B cell (primary cell): ENCODE measurements around the gene GMIP. TPM values are rescaled to one million over a fixed set of nuclear protein-coding genes. Genes with fewer than 3 reads are reported as not detected.
"Not testable (repeated sequence)": the region's sequence is repeated elsewhere in the genome, so short reads cannot be mapped to it uniquely, and the experiment has no call there.

Experiments
- ATAC-seq: fragments of 200-7000 bp; cut with Tn5 transposase; one replicate; pipeline ENCODE4 v1.10.0; 2021; ENCODE audit warnings: low read depth, mild to moderate bottlenecking, moderate number of reproducible peaks, moderate library complexity
- CTCF ChIA-PET: fragments of 350-600 bp; sonication (Branson Sonifier 250); formaldehyde crosslinking; loops from one replicate; lab custom pipeline; 2021; ENCODE audit warnings: antibody characterized with exemption, inconsistent platforms; lab: Charles Lee
- POLR2A ChIA-PET: fragments of 350-600 bp; sonication (Branson Sonifier 250); formaldehyde crosslinking; loops from one replicate; lab custom pipeline; 2021; ENCODE audit warnings: antibody characterized with exemption; lab: Charles Lee
- DNase-seq: peaks from one replicate; pipeline ENCODE4 v3.0.0; 2013
- H2AFZ ChIP-seq: 2 replicates; pipeline ENCODE4 v1.6.1; 2012; ENCODE audit warnings: mild to moderate bottlenecking, low read depth, low read length; ENCODE audit not compliant: insufficient read depth, poor library complexity, severe bottlenecking
- H3K27ac ChIP-seq, 2 donors: 1 replicate in 1 of 2; 2 replicates in 1 of 2; pipeline ENCODE4 v1.5.1; 2012 to 2013; ENCODE audit warnings: low read length in 2 of 2, mild to moderate bottlenecking in 2 of 2, moderate library complexity in 1 of 2
- H3K27me3 ChIP-seq, 4 experiments: fragments of 200-600 bp in 1 of 4; sonication (generic) in 1 of 4; replicated peaks in 1 of 4; 1 replicate in 2 of 4; 2 replicates in 2 of 4; pipeline versions ENCODE4 v1.6.1 to v1.7.0; 2013 to 2016; ENCODE audit warnings: low read length in 3 of 4, mild to moderate bottlenecking in 2 of 4, mixed read lengths in 1 of 4, moderate library complexity in 1 of 4; ENCODE audit not compliant: insufficient read depth in 4 of 4, control insufficient read depth in 3 of 4; ENCODE audit errors: control extremely low read depth in 1 of 4
- H3K36me3 ChIP-seq, 2 experiments: replicated peaks in 1 of 2; 1 replicate in 1 of 2; 2 replicates in 1 of 2; pipeline versions ENCODE4 v1.6.1 to v1.7.1; 2013; ENCODE audit warnings: low read length in 1 of 2; ENCODE audit not compliant: insufficient read depth in 2 of 2, control insufficient read depth in 1 of 2; ENCODE audit errors: control extremely low read depth in 1 of 2, extremely low read depth in 1 of 2
- H3K4me1 ChIP-seq, 2 donors: fragments of 200-600 bp in 1 of 2; sonication (generic) in 1 of 2; 1 replicate in 1 of 2; 2 replicates in 1 of 2; pipeline versions ENCODE4 v1.5.1 to v1.6.1; 2013 to 2017; ENCODE audit warnings: low read length in 2 of 2; ENCODE audit not compliant: control insufficient read depth in 2 of 2, insufficient read depth in 2 of 2
- H3K4me2 ChIP-seq: replicated peaks from 2 replicates; pipeline ENCODE3; 2012; ENCODE audit warnings: mild to moderate bottlenecking, low read depth, low read length; ENCODE audit not compliant: poor library complexity, severe bottlenecking
- H3K4me3 ChIP-seq, 5 experiments: fragments of 200-600 bp in 1 of 5; sonication (generic) in 1 of 5; 1 replicate in 3 of 5; 2 replicates in 2 of 5; pipeline versions ENCODE4 v1.5.1 to v1.7.0; 2011 to 2016; ENCODE audit warnings: low read length in 4 of 5, mild to moderate bottlenecking in 4 of 5, low read depth in 2 of 5, control low read depth in 1 of 5, moderate library complexity in 1 of 5; ENCODE audit not compliant: insufficient read depth in 1 of 5; ENCODE audit errors: control extremely low read depth in 1 of 5, extremely low read depth in 1 of 5
- H3K79me2 ChIP-seq: fragments of 200-600 bp; sonication (generic); one replicate; pipeline ENCODE4 v1.6.0; 2016; ENCODE audit warnings: low read length; ENCODE audit not compliant: control insufficient read depth, insufficient read depth
- H3K9ac ChIP-seq: fragments of 200-600 bp; sonication (generic); 2 replicates; pipeline ENCODE4 v1.6.1; 2017; ENCODE audit warnings: mild to moderate bottlenecking, low read length, moderate library complexity
- H3K9me3 ChIP-seq, 3 donors: one replicate each; pipeline versions ENCODE4 v1.6.1 to v1.7.1; 2013; ENCODE audit warnings: low read length in 2 of 3; ENCODE audit not compliant: control insufficient read depth in 2 of 3, insufficient read depth in 1 of 3; ENCODE audit errors: control extremely low read depth in 1 of 3
- H4K20me1 ChIP-seq: 2 replicates; pipeline ENCODE4 v1.6.0; 2012; ENCODE audit warnings: mild to moderate bottlenecking, low read length; ENCODE audit not compliant: insufficient read depth, control insufficient read depth, poor library complexity, severe bottlenecking
- H3K27ac Mint-ChIP-seq: one replicate; pipeline ENCODE4 v1.8.0; 2021; ENCODE audit warnings: mixed read lengths
- H3K27me3 Mint-ChIP-seq: one replicate; pipeline ENCODE4 v1.8.0; 2021; ENCODE audit warnings: mixed read lengths
- H3K4me1 Mint-ChIP-seq: one replicate; pipeline ENCODE4 v1.8.0; 2021; ENCODE audit warnings: mixed read lengths
- H3K4me3 Mint-ChIP-seq: one replicate; pipeline ENCODE4 v1.8.0; 2021; ENCODE audit warnings: mixed read lengths
- H3K9me3 Mint-ChIP-seq: one replicate; pipeline ENCODE4 v1.8.0; 2022; ENCODE audit warnings: mixed read lengths; ENCODE audit not compliant: insufficient read depth
- CTCF ChIP-seq: fragments of 200-600 bp; IDR thresholded peaks from one replicate; pipeline ENCODE4 v1.8.0; 2022; ENCODE audit warnings: antibody characterized with exemption, mild to moderate bottlenecking
- EZH2 ChIP-seq: IDR thresholded peaks from 2 replicates; pipeline ENCODE4 v1.6.1; 2012; ENCODE audit warnings: borderline replicate concordance, low read depth, mild to moderate bottlenecking, moderate library complexity, low read length; ENCODE audit not compliant: insufficient read depth, poor library complexity, severe bottlenecking
- WGBS: methylation state at CpG from one replicate; pipeline ENCODE4 v1.1.5; 2013; ENCODE audit warnings: missing lambda C conversion rate; ENCODE audit not compliant: insufficient coverage; 5-methylcytosine and 5-hydroxymethylcytosine counted together
- intact Hi-C: fragments of 100-400 bp; cut with micrococcal nuclease; formaldehyde crosslinking; loops from one replicate; pipeline ENCODE4 v1.10.0; 2022
- polyA minus RNA-seq: library from RNA; depleted of rRNA, polyadenylated mRNA; stranded (reverse); fragments of >200 nt; gene quantifications from 2 replicates; pipeline ENCODE4 v1.2.3, GENCODE V29; 2012
- polyA plus RNA-seq: library from polyadenylated mRNA; depleted of rRNA; stranded (reverse); fragments of >200 nt; gene quantifications from 2 replicates; pipeline ENCODE4 v1.2.3, GENCODE V29; 2012
- total RNA-seq, 2 donors: library from RNA; stranded (reverse); fragments of 120-200 nt in 1 of 2; gene quantifications; 1 replicate in 1 of 2; 2 replicates in 1 of 2; pipeline versions ENCODE4 v1.2.3 to v1.2.4, GENCODE V29; 2013 to 2022

Gene GMIP
- total RNA-seq (112 and 114 TPM in 2 replicates), polyA plus RNA-seq (57.0 and 64.7 TPM in 2 replicates), polyA minus RNA-seq (53.6 and 82.0 TPM in 2 replicates)
- 53.2 TPM for total RNA-seq (2013)

- H3K27ac Mint-ChIP-seq, result peak within 1 kb of the TSS; percentile 98
- ChIA-PET CTCF (interaction anchor here (0.6 to 2.6 kb wide), 18 partner anchors 11 to 317 kb away, joined by 3 to 49 read pairs (median 4); partner anchors contain the start of genes ATP13A1 and YJEFN3), POLR2A (interaction anchor here (0.6 to 3.7 kb wide), 6 partner anchors 16 to 186 kb away, joined by 3 to 22 read pairs (median 8); partner anchors contain the start of gene ATP13A1)
- peaks cover 18% of the 10 kb centered on the region for H3K4me1 Mint-ChIP-seq
- H3K27ac ChIP-seq, result peak within 1 kb of the TSS; percentile 95 to 98
- under 1% methylated on average over 45 of the region's 50 CpGs for WGBS
- H3K79me2 ChIP-seq, result peaks cover 45% of the 10 kb centered on the region
- H3K4me1 ChIP-seq, result peaks cover 17 to 21% of the 10 kb centered on the region in 2 donors
- ATAC-seq (peak; percentile 90), DNase-seq (peak; percentile 93)
- no peak for TF ChIP-seq EZH2
- TF ChIP-seq CTCF, result peak; percentile 81
- peaks cover 12% of the 10 kb centered on the region for H4K20me1 ChIP-seq
- no peaks in the 10 kb centered on the region for H3K9me3 Mint-ChIP-seq
- H3K27me3 ChIP-seq, result no peaks in the 10 kb centered on the region
- H3K4me3 ChIP-seq, result peak within 1 kb of the TSS; percentile 92 to 100 (median 95)
- H3K36me3 ChIP-seq, result peaks cover 0 to 68% of the 10 kb centered on the region in 2 experiments
- peak within 1 kb of the TSS; percentile 96 for H3K9ac ChIP-seq
- H3K27me3 Mint-ChIP-seq, result no peaks in the 10 kb centered on the region
- no peaks in the 10 kb centered on the region for H3K9me3 ChIP-seq
- peak within 1 kb of the TSS; percentile 76 for H2AFZ ChIP-seq
- peak within 1 kb of the TSS; percentile 99 for H3K4me3 Mint-ChIP-seq
- H3K4me2 ChIP-seq, result peak within 1 kb of the TSS; percentile 98
- intact Hi-C loops, result loop anchor here (1.0 kb wide), 5 partner anchors 15 to 111 kb away; partner anchors contain the start of genes ATP13A1, LPAR2 and PBX4
These were observed at the start of gene GMIP for GRCh38 chr19:19643158-19644053. TSS of gene GMIP (minus strand) at chr19:19643657. CDS start at chr19:19643529, 128 bp downstream.

GRCh38 chr19:19691683-19692082 is 48.2 kb upstream of the GMIP start:
- no peak overlapping the region for H2AFZ ChIP-seq
- no peak for TF ChIP-seq CTCF
- TF ChIP-seq EZH2, result no peak
- peaks cover 0 to 15% (median 0%) of the 10 kb centered on the region in 3 donors for H3K9me3 ChIP-seq
- no peaks in the 10 kb centered on the region for H3K27me3 ChIP-seq
- WGBS, result 96% methylated on average over 6 of the region's 10 CpGs
- intact Hi-C loops, result no loop called here
- no peak overlapping the region for H3K4me2 ChIP-seq
- POLR2A ChIA-PET, result no interaction called here
- no peak overlapping the region for H3K9ac ChIP-seq
- Mint-ChIP-seq H3K9me3 (peaks cover 2% of the 10 kb centered on the region), H3K4me3 (no peak overlapping the region), H3K27me3 (no peaks in the 10 kb centered on the region), H3K27ac (no peak overlapping the region), H3K4me1 (no peaks in the 10 kb centered on the region)
- no peak overlapping the region for H3K27ac ChIP-seq
- H3K4me3 ChIP-seq, result no peak overlapping the region
- H3K4me1 ChIP-seq, result no peaks in the 10 kb centered on the region
- H3K36me3 ChIP-seq, result no peaks in the 10 kb centered on the region
- no peaks in the 10 kb centered on the region for H3K79me2 ChIP-seq
- ATAC-seq (no peak), DNase-seq (no peak)
- CTCF ChIA-PET, result no interaction called here
- no peaks in the 10 kb centered on the region for H4K20me1 ChIP-seq

GRCh38 chr19:19689023-19689422 is 45.6 kb upstream of the GMIP start:
- H4K20me1 ChIP-seq, H2AFZ ChIP-seq, H3K36me3 ChIP-seq, H3K4me2 ChIP-seq, H3K4me1 ChIP-seq, H3K27ac ChIP-seq, H3K9ac ChIP-seq, H3K4me1 Mint-ChIP-seq, ATAC-seq, H3K27ac Mint-ChIP-seq, H3K79me2 ChIP-seq, H3K9me3 Mint-ChIP-seq, H3K27me3 ChIP-seq, H3K27me3 Mint-ChIP-seq, DNase-seq, intact Hi-C loops, H3K4me3 ChIP-seq, H3K4me3 Mint-ChIP-seq, CTCF ChIA-PET, POLR2A ChIA-PET: not testable (repeated sequence)
- 100% methylated on average over 2 of the region's 10 CpGs for WGBS
- peaks cover 0 to 34% (median 1%) of the 10 kb centered on the region in 3 donors for H3K9me3 ChIP-seq
